Loucy (cell line): ENCODE results near the gene NDC1.

Experiments used
- CTCF ChIP-seq: fragments of 200-600 bp; sonication (generic); conservative IDR thresholded peaks from 2 replicates; pipeline ENCODE4 v1.5.1; 2014; ENCODE audit warnings: mild to moderate bottlenecking, antibody characterized with exemption, low read length
- EZH2phosphoT487 ChIP-seq: fragments of 200-600 bp; IDR thresholded peaks from 2 replicates; pipeline ENCODE4 v1.6.1; 2018; ENCODE audit warnings: antibody characterized with exemption, mild to moderate bottlenecking, moderate library complexity, borderline replicate concordance

GRCh38 chr1:53871773-53872484 lies 33.8 kb upstream of the NDC1 start:
- TF ChIP-seq CTCF (no peak), EZH2phosphoT487 (no peak)
